H1 (cell line): ENCODE results near the gene ABCA2. TPM values are rescaled to one million over a fixed set of nuclear protein-coding genes. Genes with fewer than 3 reads are reported as not detected.

Source experiments
- CTCF ChIA-PET: fragments of 300-600 bp; sonication (Branson Sonifier 250); formaldehyde crosslinking; loops from one replicate; lab custom pipeline; 2021; ENCODE audit not compliant: partially characterized antibody; lab: Charles Lee
- POLR2A ChIA-PET: fragments of 300-600 bp; sonication (Branson Sonifier 250); formaldehyde crosslinking; loops from one replicate; lab custom pipeline; 2021; ENCODE audit warnings: inconsistent platforms; ENCODE audit not compliant: partially characterized antibody; lab: Charles Lee
- DNase-seq, 2 experiments: peaks; one replicate each; pipeline versions ENCODE4 v3.0.0 to v3.0.0-alpha.2; 2010 to 2022; ENCODE audit warnings: low spot score in 2 of 2, low read depth in 1 of 2, mixed read lengths in 1 of 2
- FAIRE-seq: peaks from 2 replicates; lab custom pipeline; 2011; peaks lifted over from hg19 to GRCh38; lab: Jason Lieb, UNC
- H2AFZ ChIP-seq: 2 replicates; pipeline ENCODE4 v1.8.1; 2012; ENCODE audit warnings: low read length, inconsistent platforms
- H2AK5ac ChIP-seq: 2 replicates; pipeline ENCODE4 v1.6.1; 2013; ENCODE audit warnings: low read depth, low read length
- H2BK120ac ChIP-seq: replicated peaks from 2 replicates; pipeline ENCODE3; 2013; ENCODE audit warnings: low read depth, low read length, inconsistent platforms
- H2BK12ac ChIP-seq: 2 replicates; pipeline ENCODE4 v1.6.1; 2013; ENCODE audit warnings: low read depth, low read length
- H2BK15ac ChIP-seq: 2 replicates; pipeline ENCODE4 v1.6.1; 2013; ENCODE audit warnings: low read length
- H2BK20ac ChIP-seq: 2 replicates; pipeline ENCODE4 v1.6.1; 2013; ENCODE audit warnings: low read length
- H2BK5ac ChIP-seq: 2 replicates; pipeline ENCODE4 v1.6.1; 2013; ENCODE audit warnings: low read depth, low read length
- H3K14ac ChIP-seq: 2 replicates; pipeline ENCODE4 v1.6.1; 2013; ENCODE audit warnings: inconsistent platforms; ENCODE audit not compliant: insufficient read length
- H3K18ac ChIP-seq: 2 replicates; pipeline ENCODE4 v1.6.1; 2013; ENCODE audit warnings: low read length; ENCODE audit errors: extremely low read depth
- H3K23ac ChIP-seq: 2 replicates; pipeline ENCODE4 v1.6.1; 2013; ENCODE audit warnings: inconsistent platforms; ENCODE audit not compliant: insufficient read length
- H3K23me2 ChIP-seq: 2 replicates; pipeline ENCODE4 v1.6.1; 2013; ENCODE audit warnings: low read depth, low read length
- H3K27ac ChIP-seq: 2 replicates; pipeline ENCODE4 v1.6.1; 2011; ENCODE audit warnings: low read depth, low read length, inconsistent platforms
- H3K27me3 ChIP-seq, 4 experiments: replicated peaks in 1 of 4; 1 replicate in 1 of 4; 2 replicates in 3 of 4; pipeline versions ENCODE4 v1.6.1 to v1.8.1; 2011 to 2013; ENCODE audit warnings: low read length in 3 of 4, mild to moderate bottlenecking in 3 of 4, inconsistent platforms in 2 of 4, mixed read lengths in 2 of 4, moderate library complexity in 1 of 4; ENCODE audit not compliant: control insufficient read depth in 3 of 4, insufficient read depth in 3 of 4; ENCODE audit errors: extremely low read depth in 1 of 4
- H3K36me3 ChIP-seq, 4 experiments: 2 replicates each; pipeline versions ENCODE4 v1.6.1 to v1.8.1; 2011 to 2013; ENCODE audit warnings: mild to moderate bottlenecking in 4 of 4, low read length in 3 of 4, moderate library complexity in 2 of 4, control low read depth in 1 of 4, inconsistent platforms in 1 of 4; ENCODE audit not compliant: insufficient read depth in 4 of 4, control insufficient read depth in 2 of 4
- H3K4ac ChIP-seq: replicated peaks from 2 replicates; pipeline ENCODE3; 2013; ENCODE audit warnings: low read length, low read depth, mixed read lengths, inconsistent platforms; ENCODE audit not compliant: insufficient read length
- H3K4me1 ChIP-seq, 4 experiments: replicated peaks in 1 of 4; 1 replicate in 1 of 4; 2 replicates in 3 of 4; pipeline versions ENCODE4 v1.6.1 to v1.8.1; 2011 to 2013; ENCODE audit warnings: low read length in 3 of 4, inconsistent platforms in 2 of 4, mixed read lengths in 1 of 4; ENCODE audit not compliant: insufficient read depth in 4 of 4, control insufficient read depth in 3 of 4
- H3K4me2 ChIP-seq, 2 experiments: 2 replicates each; pipeline versions ENCODE4 v1.6.1 to v1.8.1; 2011 to 2013; ENCODE audit warnings: low read depth in 2 of 2, low read length in 2 of 2, control low read depth in 1 of 2, inconsistent platforms in 1 of 2, mild to moderate bottlenecking in 1 of 2; ENCODE audit not compliant: insufficient read depth in 1 of 2
- H3K4me3 ChIP-seq, 4 experiments: fragments of 200-600, 300-600 bp in 1 of 4; sonication (generic), shearing (Covaris generic), sonication (Bioruptor Twin) in 1 of 4; 2 replicates each; pipeline versions ENCODE4 v1.5.1 to v1.8.1; 2011 to 2016; ENCODE audit warnings: low read length in 4 of 4, low read depth in 3 of 4, control low read depth in 2 of 4, inconsistent platforms in 2 of 4, mild to moderate bottlenecking in 2 of 4, mixed read lengths in 1 of 4, moderate library complexity in 1 of 4; ENCODE audit not compliant: insufficient read depth in 2 of 4; ENCODE audit errors: extremely low read depth in 1 of 4
- H3K56ac ChIP-seq: replicated peaks from 2 replicates; pipeline ENCODE3; 2013; ENCODE audit warnings: low read depth, mild to moderate bottlenecking, mixed read lengths, low read length, inconsistent platforms; ENCODE audit not compliant: insufficient read length
- H3K79me1 ChIP-seq: 2 replicates; pipeline ENCODE4 v1.6.1; 2013; ENCODE audit warnings: low read depth, low read length, control low read depth
- H3K79me2 ChIP-seq, 2 experiments: 2 replicates each; pipeline versions ENCODE4 v1.6.1 to v1.8.1; 2012 to 2013; ENCODE audit warnings: low read length in 2 of 2, mild to moderate bottlenecking in 2 of 2, inconsistent platforms in 1 of 2; ENCODE audit not compliant: insufficient read depth in 2 of 2, control insufficient read depth in 1 of 2
- H3K9ac ChIP-seq, 4 experiments: replicated peaks in 1 of 4; 1 replicate in 1 of 4; 2 replicates in 3 of 4; pipeline versions ENCODE4 v1.6.1 to v1.8.1; 2011 to 2013; ENCODE audit warnings: low read depth in 3 of 4, low read length in 3 of 4, control low read depth in 2 of 4, mild to moderate bottlenecking in 2 of 4, moderate library complexity in 2 of 4, inconsistent platforms in 1 of 4; ENCODE audit errors: extremely low read depth in 1 of 4
- H3K9me3 ChIP-seq, 2 experiments: 2 replicates each; pipeline versions ENCODE4 v1.6.1 to v1.8.1; 2012 to 2013; ENCODE audit warnings: mild to moderate bottlenecking in 2 of 2, moderate library complexity in 2 of 2, control low read depth in 1 of 2, inconsistent platforms in 1 of 2, low read depth in 1 of 2, low read length in 1 of 2, mixed read lengths in 1 of 2; ENCODE audit not compliant: insufficient read depth in 2 of 2
- H4K20me1 ChIP-seq, 2 experiments: replicated peaks in 1 of 2; 2 replicates each; pipeline versions ENCODE3 to v1.8.1; 2011 to 2013; ENCODE audit warnings: inconsistent platforms in 2 of 2, low read length in 2 of 2, mild to moderate bottlenecking in 1 of 2; ENCODE audit not compliant: insufficient read depth in 2 of 2, control insufficient read depth in 1 of 2
- H4K5ac ChIP-seq: 2 replicates; pipeline ENCODE4 v1.6.1; 2013; ENCODE audit warnings: low read length, low read depth, mixed read lengths, inconsistent platforms; ENCODE audit not compliant: insufficient read length
- H4K8ac ChIP-seq: 2 replicates; pipeline ENCODE4 v1.8.0; 2013; ENCODE audit warnings: mild to moderate bottlenecking, moderate library complexity, low read length, inconsistent platforms; ENCODE audit not compliant: insufficient read depth; ENCODE audit errors: extremely low read depth
- H4K91ac ChIP-seq: replicated peaks from 2 replicates; pipeline ENCODE3; 2013; ENCODE audit warnings: low read length, mixed read lengths, inconsistent platforms; ENCODE audit not compliant: insufficient read length
- BRCA1 ChIP-seq: IDR thresholded peaks from 2 replicates; pipeline ENCODE4 v1.6.1; 2012; ENCODE audit warnings: low read depth, low read length, improper control_type of control experiment
- EGR1 ChIP-seq: IDR thresholded peaks from 2 replicates; pipeline ENCODE4 v1.6.1; 2011; ENCODE audit warnings: low read depth, low read length, borderline replicate concordance
- GTF2F1 ChIP-seq: IDR thresholded peaks from 2 replicates; pipeline ENCODE4 v1.6.1; 2012; ENCODE audit warnings: low read depth, low read length, improper control_type of control experiment, borderline replicate concordance
- JUND ChIP-seq: IDR thresholded peaks from 2 replicates; pipeline ENCODE4 v1.6.1; 2011; ENCODE audit warnings: mild to moderate bottlenecking, improper control_type of control experiment, low read length
- POU5F1 ChIP-seq: IDR thresholded peaks from 2 replicates; pipeline ENCODE4 v1.6.1; 2011; ENCODE audit warnings: low read depth, mild to moderate bottlenecking, low read length, moderate library complexity
- WGBS, 2 experiments: shearing (Covaris generic) in 1 of 2; methylation state at CpG; one replicate each; pipeline versions ENCODE4 v1.1.6 to v1.1.7; 2013 to 2015; ENCODE audit warnings: low lambda C conversion rate in 2 of 2, mixed read lengths in 2 of 2, inconsistent platforms in 1 of 2, low coverage in 1 of 2, missing lambda C conversion rate in 1 of 2; ENCODE audit not compliant: insufficient replicate concordance in 2 of 2, insufficient coverage in 1 of 2, insufficient read length in 1 of 2; ENCODE audit errors: extremely low coverage in 1 of 2, missing lambda C conversion rate in 1 of 2; 5-methylcytosine and 5-hydroxymethylcytosine counted together
- polyA plus RNA-seq, 7 experiments: library from polyadenylated mRNA; depleted of rRNA in 3 of 7; stranded (reverse) in 5 of 7; unstranded in 2 of 7; fragments of >200 nt in 5 of 7; fragments of 200-250 nt in 2 of 7; gene quantifications; 1 replicate in 5 of 7; 2 replicates in 1 of 7; 4 replicates in 1 of 7; pipeline versions ENCODE4 v1.2.1 to v1.2.3, GENCODE V29; 2011 to 2013; ENCODE audit warnings: missing spikeins in 2 of 7, mixed read lengths in 2 of 7
- total RNA-seq: library from RNA; stranded (reverse); fragmentation: NEBNext Ultra II Directional; extraction: Animal tissue kit (Norgen Biotek cat#: 25700); gene quantifications from 2 replicates; pipeline ENCODE4 v1.2.1, GENCODE V29; 2021
- TF ChIP-seq, protein P1 (sequence below), 3 experiments: IDR thresholded peaks; 1 replicate in 2 of 3; 2 replicates in 1 of 3; pipeline versions ENCODE4 v1.5.1 to v1.6.1; 2011; ENCODE audit warnings: low read length in 3 of 3, mild to moderate bottlenecking in 3 of 3, inconsistent platforms in 2 of 3, low read depth in 1 of 3, moderate library complexity in 1 of 3; ENCODE audit not compliant: insufficient read depth in 1 of 3; ENCODE audit errors: control extremely low read depth in 1 of 3

ABCA2 gene
- total and polyA plus RNA-seq, 2 of the 8 experiments (the other 6 are each of a cell fraction or from before 2014, with no cell fraction given), result 12.5 to 14.3 TPM

DNA sequence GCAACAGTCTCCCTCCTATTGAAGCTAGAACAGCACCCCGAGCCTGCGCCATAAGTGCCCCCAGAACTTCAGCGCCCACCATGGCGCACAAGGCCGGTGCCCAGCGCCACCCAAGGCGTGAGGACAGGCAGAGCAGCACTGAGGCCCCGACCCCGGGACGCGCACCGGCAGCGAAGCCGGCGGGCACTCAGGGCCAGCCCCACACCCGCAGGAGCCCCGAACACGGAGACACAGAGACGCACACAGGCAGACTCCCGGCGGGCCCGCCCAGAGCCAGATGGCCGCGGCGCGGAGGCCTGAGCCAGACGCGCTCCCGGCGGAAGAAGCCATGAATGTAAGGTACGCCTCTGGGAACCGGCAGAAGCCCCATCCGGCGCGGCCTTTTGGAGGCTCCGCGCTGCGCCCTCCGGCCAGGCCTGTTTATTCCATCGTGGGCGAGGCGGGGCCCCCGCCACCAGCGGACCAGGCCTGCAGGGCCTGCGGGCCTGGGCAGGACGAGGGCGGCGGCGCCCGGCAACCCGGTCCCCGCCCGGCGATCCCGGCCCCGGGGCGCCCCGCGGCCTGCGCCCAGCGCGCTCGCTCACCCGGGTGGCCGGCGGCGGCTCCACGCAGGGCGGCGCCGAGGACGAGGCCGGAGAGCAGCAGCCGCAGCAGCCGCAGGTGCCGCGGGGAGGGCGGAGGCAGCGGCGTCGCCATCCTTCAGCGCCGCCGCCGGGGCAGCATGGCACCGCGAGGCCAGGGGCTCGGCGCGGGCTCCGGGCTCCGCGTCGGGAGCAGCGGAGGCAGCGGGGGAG, 17.5 kb upstream of the ABCA2 start:
- Histone ChIP-seq H4K20me1 (peaks cover 8 to 26% of the 10 kb centered on the region in 2 experiments), H2BK5ac (no peak overlapping the region), H3K4me3 (peak overlapping the region; percentile 38 to 62 (median 56)), H3K18ac (no peak overlapping the region; the same call in 1 of the 2 replicates), H4K5ac (no peak overlapping the region), H3K56ac (no peak overlapping the region), H3K23me2 (peaks cover 12% of the 10 kb centered on the region; the same call in 1 of the 2 replicates), H3K27me3 (peaks cover 17 to 47% (median 34%) of the 10 kb centered on the region in 4 experiments), H3K79me1 (peaks cover 9% of the 10 kb centered on the region), H4K8ac (peak overlapping the region; percentile 79; the same call in 1 of the 2 replicates), H2BK120ac (no peak overlapping the region), H3K4me2 (peak overlapping the region; percentile 34 to 99), H3K9me3 (no peaks in the 10 kb centered on the region), H3K23ac (no peak overlapping the region), H3K4ac (no peak overlapping the region), H3K14ac (no peak overlapping the region), H2BK20ac (no peak overlapping the region), H2AFZ (no peak overlapping the region), H2BK15ac (no peak overlapping the region), H3K9ac (peak overlapping the region in 1 of 4 experiments; percentile 71; a peak in 4 of 7 replicates), H3K27ac (no peak overlapping the region), H3K4me1 (peaks cover 3 to 14% (median 8%) of the 10 kb centered on the region in 4 experiments; a peak in 6 of 7 replicates), H2AK5ac (no peak overlapping the region), H4K91ac (no peak overlapping the region), H2BK12ac (0 out of 2 replicates have a peak overlapping the region, but pooled peaks have one; percentile 17), H3K36me3 (no peaks in the 10 kb centered on the region), H3K79me2 (peaks cover 0 to 4% of the 10 kb centered on the region in 2 experiments; a peak in 1 of 4 replicates)
- WGBS, 2 experiments, result 7% methylated on average over 54 of the region's 96 CpGs; no CpG with 5 or more reads in 1 of the 2 experiments
- POLR2A ChIA-PET, result interaction anchor here (1.0 to 2.4 kb wide), 4 partner anchors 14 to 199 kb away, joined by 3 to 5 read pairs (median 4); partner anchors contain the start of genes FUT7 and TUBB4B
- CTCF ChIA-PET, result interaction anchor here (0.8 to 7.6 kb wide), 19 partner anchors 9 to 203 kb away, joined by 3 to 291 read pairs (median 5); partner anchors contain the start of genes AJM1, FUT7, GRIN1 and RNF224
- no peak for FAIRE-seq
- peak in 1 of 2 experiments; percentile 75 for DNase-seq
- TF ChIP-seq, protein P1, sequence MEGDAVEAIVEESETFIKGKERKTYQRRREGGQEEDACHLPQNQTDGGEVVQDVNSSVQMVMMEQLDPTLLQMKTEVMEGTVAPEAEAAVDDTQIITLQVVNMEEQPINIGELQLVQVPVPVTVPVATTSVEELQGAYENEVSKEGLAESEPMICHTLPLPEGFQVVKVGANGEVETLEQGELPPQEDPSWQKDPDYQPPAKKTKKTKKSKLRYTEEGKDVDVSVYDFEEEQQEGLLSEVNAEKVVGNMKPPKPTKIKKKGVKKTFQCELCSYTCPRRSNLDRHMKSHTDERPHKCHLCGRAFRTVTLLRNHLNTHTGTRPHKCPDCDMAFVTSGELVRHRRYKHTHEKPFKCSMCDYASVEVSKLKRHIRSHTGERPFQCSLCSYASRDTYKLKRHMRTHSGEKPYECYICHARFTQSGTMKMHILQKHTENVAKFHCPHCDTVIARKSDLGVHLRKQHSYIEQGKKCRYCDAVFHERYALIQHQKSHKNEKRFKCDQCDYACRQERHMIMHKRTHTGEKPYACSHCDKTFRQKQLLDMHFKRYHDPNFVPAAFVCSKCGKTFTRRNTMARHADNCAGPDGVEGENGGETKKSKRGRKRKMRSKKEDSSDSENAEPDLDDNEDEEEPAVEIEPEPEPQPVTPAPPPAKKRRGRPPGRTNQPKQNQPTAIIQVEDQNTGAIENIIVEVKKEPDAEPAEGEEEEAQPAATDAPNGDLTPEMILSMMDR (IDR thresholded peaks at IDR 0.05; ENCODE audit: control extremely low read depth in 1 of 3, insufficient read depth in 1 of 3, low read depth in 1 of 3, low read length in 3 of 3), result no peak
- TF ChIP-seq BRCA1, result no peak
- TF ChIP-seq EGR1, result no peak
- TF ChIP-seq POU5F1, result no peak
- TF ChIP-seq GTF2F1, result no peak
- no peak for TF ChIP-seq JUND
